Neural cell (in vitro differentiated cells): ENCODE results near the gene SMIM17. TPM values are rescaled to one million over a fixed set of nuclear protein-coding genes. Genes with fewer than 3 reads are reported as not detected.

Source experiments
- polyA plus RNA-seq: library from polyadenylated mRNA; depleted of rRNA; stranded (reverse); fragments of >200 nt; gene quantifications from 2 replicates; pipeline ENCODE4 v1.2.3, GENCODE V29; 2014

The SMIM17 gene
- polyA plus RNA-seq, 1 donor from 2014 or later, result 14.2 TPM

Other genes with a start within 250 kb of the SMIM17 start
- 7.5 and 14.6 TPM in 2 replicates for gene ZNF582, start 249.6 kb upstream of the SMIM17 start, polyA plus RNA-seq
- 31.5 and 39.5 TPM in 2 replicates for gene ZNF583, start 238.8 kb upstream of the SMIM17 start, polyA plus RNA-seq
- 17.4 and 19.6 TPM in 2 replicates for gene ZNF667, start 165.8 kb upstream of the SMIM17 start, polyA plus RNA-seq
- gene ZNF471, start 135.3 kb upstream of the SMIM17 start, polyA plus RNA-seq, result 30.0 and 31.1 TPM in 2 replicates
- gene ZFP28, start 104.2 kb upstream of the SMIM17 start, polyA plus RNA-seq, result 39.9 and 45.1 TPM in 2 replicates
- gene ZNF470, start 75.7 kb upstream of the SMIM17 start, polyA plus RNA-seq, result 9.6 and 13.6 TPM in 2 replicates
- gene ZNF71, start 47.9 kb upstream of the SMIM17 start, polyA plus RNA-seq, result 28.8 and 38.0 TPM in 2 replicates
- not detected in 2 replicates for gene ZNF835, start 28.6 kb downstream of the SMIM17 start, polyA plus RNA-seq
- gene PEG3, start 197.6 kb downstream of the SMIM17 start, polyA plus RNA-seq, result 0.06 TPM in 1 of 2 replicates, not detected in the other
- gene ZIM2, start 197.6 kb downstream of the SMIM17 start, polyA plus RNA-seq, result not detected in 2 replicates